Breast epithelium (tissue), 4 donors: ENCODE measurements around the gene FAAP100. TPM values are rescaled to one million over a fixed set of nuclear protein-coding genes. Genes with fewer than 3 reads are reported as not detected.

Experiments used
- DNase-seq, 2 donors: peaks; one replicate each; pipeline ENCODE4 v3.0.0-alpha.2; 2019; ENCODE audit warnings: low spot score in 2 of 2
- H3K27ac ChIP-seq, 2 donors: fragments of 200-600 bp; sonication (generic) in 1 of 2; one replicate each; pipeline ENCODE4 v1.5.1; 2016 to 2019; ENCODE audit warnings: mild to moderate bottlenecking in 1 of 2
- H3K27me3 ChIP-seq, 2 donors: fragments of 200-600 bp; sonication (generic) in 1 of 2; one replicate each; pipeline versions ENCODE4 v1.5.1 to v1.6.0; 2017 to 2019; ENCODE audit warnings: control low read depth in 1 of 2, mild to moderate bottlenecking in 1 of 2
- H3K36me3 ChIP-seq: fragments of 200-600 bp; one replicate; pipeline ENCODE4 v1.5.1; 2019
- H3K4me1 ChIP-seq, 2 donors: fragments of 200-600 bp; sonication (generic); one replicate each; pipeline ENCODE4 v1.5.1; 2016 to 2019; ENCODE audit warnings: control low read depth in 1 of 2
- H3K4me3 ChIP-seq, 3 donors: fragments of 200-600 bp; sonication (generic); 1 replicate in 2 of 3; 2 replicates in 1 of 3; pipeline ENCODE4 v1.5.1; 2016 to 2019; ENCODE audit warnings: mild to moderate bottlenecking in 3 of 3, moderate library complexity in 2 of 3
- H3K9me3 ChIP-seq, 2 donors: fragments of 200-600 bp; sonication (generic) in 1 of 2; one replicate each; pipeline ENCODE4 v1.5.1; 2016 to 2019; ENCODE audit warnings: control low read depth in 1 of 2
- POLR2A ChIP-seq: fragments of 450-650 bp; IDR thresholded peaks from one replicate; pipeline ENCODE4 v1.6.1; 2016; ENCODE audit warnings: antibody characterized with exemption, mild to moderate bottlenecking, moderate library complexity
- POLR2AphosphoS5 ChIP-seq, 3 donors: sonication (generic); formaldehyde crosslinking; IDR thresholded peaks; one replicate each; pipeline ENCODE4 v1.6.1; 2017; ENCODE audit warnings: antibody characterized with exemption in 3 of 3
- intact Hi-C: fragments of 100-400 bp; cut with DNase I; formaldehyde crosslinking; loops from one replicate; pipeline ENCODE4 v1.15.1; 2023; ENCODE audit warnings: low total_unique reads
- total RNA-seq, 3 donors: library from RNA; depleted of rRNA; stranded (reverse); fragments of >200 nt; gene quantifications; one replicate each; pipeline ENCODE4 v1.1.0, GENCODE V29; 2016
- TF ChIP-seq, protein P1 (sequence below), 3 donors: fragments of 450-650 bp; IDR thresholded peaks; one replicate each; pipeline ENCODE4 v1.5.1; 2016 to 2017; ENCODE audit warnings: antibody characterized with exemption in 3 of 3, mild to moderate bottlenecking in 3 of 3, moderate library complexity in 3 of 3

FAAP100 gene
- total RNA-seq, 3 donors from 2014 or later, result 13.0 to 23.1 (median 20.6) TPM

- Histone ChIP-seq H3K4me3 (no peak overlapping the region), H3K9me3 (no peaks in the 10 kb centered on the region), H3K36me3 (peaks cover 10% of the 10 kb centered on the region), H3K27me3 (no peaks in the 10 kb centered on the region), H3K4me1 (no peaks in the 10 kb centered on the region), H3K27ac (no peak overlapping the region)
- no peak for TF ChIP-seq POLR2A
- TF ChIP-seq, protein P1, sequence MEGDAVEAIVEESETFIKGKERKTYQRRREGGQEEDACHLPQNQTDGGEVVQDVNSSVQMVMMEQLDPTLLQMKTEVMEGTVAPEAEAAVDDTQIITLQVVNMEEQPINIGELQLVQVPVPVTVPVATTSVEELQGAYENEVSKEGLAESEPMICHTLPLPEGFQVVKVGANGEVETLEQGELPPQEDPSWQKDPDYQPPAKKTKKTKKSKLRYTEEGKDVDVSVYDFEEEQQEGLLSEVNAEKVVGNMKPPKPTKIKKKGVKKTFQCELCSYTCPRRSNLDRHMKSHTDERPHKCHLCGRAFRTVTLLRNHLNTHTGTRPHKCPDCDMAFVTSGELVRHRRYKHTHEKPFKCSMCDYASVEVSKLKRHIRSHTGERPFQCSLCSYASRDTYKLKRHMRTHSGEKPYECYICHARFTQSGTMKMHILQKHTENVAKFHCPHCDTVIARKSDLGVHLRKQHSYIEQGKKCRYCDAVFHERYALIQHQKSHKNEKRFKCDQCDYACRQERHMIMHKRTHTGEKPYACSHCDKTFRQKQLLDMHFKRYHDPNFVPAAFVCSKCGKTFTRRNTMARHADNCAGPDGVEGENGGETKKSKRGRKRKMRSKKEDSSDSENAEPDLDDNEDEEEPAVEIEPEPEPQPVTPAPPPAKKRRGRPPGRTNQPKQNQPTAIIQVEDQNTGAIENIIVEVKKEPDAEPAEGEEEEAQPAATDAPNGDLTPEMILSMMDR (IDR thresholded peaks at IDR 0.05), result no peak
- TF ChIP-seq POLR2AphosphoS5 (IDR thresholded peaks at IDR 0.05), result no peak
- intact Hi-C loops, result no loop called here
- DNase-seq, result no peak
These were observed 9.5 kb downstream of the FAAP100 start for GRCh38 chr17:81542431-81543338.

- TF ChIP-seq, protein P1 (IDR thresholded peaks at IDR 0.05), result no peak
- TF ChIP-seq POLR2AphosphoS5 (IDR thresholded peaks at IDR 0.05) (no peak), POLR2A (no peak)
- no peak for DNase-seq
- H3K4me3 ChIP-seq, result no peak overlapping the region
- H3K27me3 ChIP-seq, result peaks cover 0 to 8% of the 10 kb centered on the region in 2 donors
- no peak overlapping the region for H3K27ac ChIP-seq
- no peaks in the 10 kb centered on the region for H3K4me1 ChIP-seq
- intact Hi-C loops, result no loop called here
- H3K9me3 ChIP-seq, result no peaks in the 10 kb centered on the region
- peaks cover 3% of the 10 kb centered on the region for H3K36me3 ChIP-seq
These were observed 11.0 kb downstream of the FAAP100 start for GRCh38 chr17:81541123-81541522.

DNA sequence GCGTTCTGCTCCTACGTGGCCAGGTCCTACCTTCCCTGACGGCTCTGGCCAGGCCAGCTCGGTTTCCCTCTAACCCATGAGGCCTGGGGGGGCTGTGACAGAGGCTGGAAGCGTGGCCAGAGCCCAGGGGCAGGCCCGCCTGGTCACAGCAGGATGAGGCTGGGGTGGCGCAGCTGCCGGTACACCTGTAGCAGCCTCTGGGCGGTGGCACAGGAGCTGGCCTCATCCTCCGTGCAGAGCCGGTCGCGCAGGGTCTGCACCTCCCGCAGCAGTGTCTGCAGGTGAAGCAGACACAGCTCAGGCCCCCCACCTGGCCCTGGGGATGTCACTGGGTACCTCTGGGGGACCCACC is 11.5 kb downstream of the FAAP100 start:
- intact Hi-C loops, result no loop called here

GRCh38 chr17:81539961-81540675 is 12.0 kb downstream of the FAAP100 start:
- no peak for DNase-seq
- no peaks in the 10 kb centered on the region for H3K36me3 ChIP-seq
- intact Hi-C loops, result no loop called here
- peaks cover 0 to 11% of the 10 kb centered on the region in 2 donors for H3K27me3 ChIP-seq
- H3K27ac ChIP-seq, result no peak overlapping the region
- no peak for TF ChIP-seq POLR2A
- TF ChIP-seq, protein P1 (IDR thresholded peaks at IDR 0.05), result no peak
- no peak for TF ChIP-seq POLR2AphosphoS5 (IDR thresholded peaks at IDR 0.05)
- H3K9me3 ChIP-seq, result no peaks in the 10 kb centered on the region
- no peak overlapping the region for H3K4me3 ChIP-seq
- no peaks in the 10 kb centered on the region for H3K4me1 ChIP-seq

More for the DNA sequence above, 11.5 kb downstream of the FAAP100 start:
- Histone ChIP-seq H3K4me3 (no peak overlapping the region), H3K27ac (no peak overlapping the region), H3K36me3 (no peaks in the 10 kb centered on the region), H3K4me1 (no peaks in the 10 kb centered on the region), H3K27me3 (peaks cover 0 to 11% of the 10 kb centered on the region in 2 donors), H3K9me3 (no peaks in the 10 kb centered on the region)
- DNase-seq, result no peak
- no peak for TF ChIP-seq POLR2A
- TF ChIP-seq, protein P1 (IDR thresholded peaks at IDR 0.05), result no peak
- TF ChIP-seq POLR2AphosphoS5 (IDR thresholded peaks at IDR 0.05), result no peak

DNA sequence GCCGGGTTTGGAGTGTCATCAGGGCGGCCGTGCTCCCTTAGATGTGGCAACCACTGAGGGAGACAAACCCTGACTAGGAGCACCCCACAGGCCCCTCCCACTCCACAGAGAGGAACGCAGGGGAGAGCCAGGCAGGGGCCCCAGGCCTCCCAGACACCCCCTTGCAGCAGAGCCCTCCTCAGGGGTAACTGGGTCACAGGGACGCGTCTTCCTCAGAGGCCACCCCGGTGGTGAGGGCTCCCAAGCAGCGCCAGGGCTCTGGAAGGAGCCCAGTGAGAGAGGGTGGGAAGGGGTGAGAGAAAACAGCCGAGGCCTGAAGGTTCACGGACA is 12.6 kb downstream of the FAAP100 start:
- H3K4me3 ChIP-seq, result no peak overlapping the region
- TF ChIP-seq, protein P1 (IDR thresholded peaks at IDR 0.05), result no peak
- TF ChIP-seq POLR2A (no peak), POLR2AphosphoS5 (IDR thresholded peaks at IDR 0.05) (no peak)
- intact Hi-C loops, result no loop called here
- no peak overlapping the region for H3K27ac ChIP-seq
- no peaks in the 10 kb centered on the region for H3K36me3 ChIP-seq
- H3K4me1 ChIP-seq, result no peaks in the 10 kb centered on the region
- H3K9me3 ChIP-seq, result no peaks in the 10 kb centered on the region
- H3K27me3 ChIP-seq, result peaks cover 0 to 11% of the 10 kb centered on the region in 2 donors
- no peak for DNase-seq
